SK-N-SH (cell line): Measurements from ENCODE around the gene WWTR1. TPM values are rescaled to one million over a fixed set of nuclear protein-coding genes. Genes with fewer than 3 reads are reported as not detected.

Source experiments
- CTCF ChIA-PET: fragments of 300-600, 350-600 bp; formaldehyde crosslinking; extraction: SDS; loops from one replicate; lab custom pipeline; 2021; lab: Yijun Ruan, JAX
- POLR2A ChIA-PET: fragments of 350-600 bp; sonication (Branson Sonifier 250); formaldehyde crosslinking; extraction: SDS; loops from one replicate; lab custom pipeline; 2020; ENCODE audit warnings: antibody characterized with exemption, inconsistent platforms; lab: Yijun Ruan, JAX
- DNase-seq: peaks from one replicate; pipeline ENCODE4 v3.0.0; 2012
- H2AFZ ChIP-seq: fragments of 200-600 bp; sonication (generic); 2 replicates; pipeline ENCODE4 v1.8.1; 2016; ENCODE audit warnings: antibody characterized with exemption, mild to moderate bottlenecking, low read depth
- H3F3A ChIP-seq: fragments of 200-600 bp; sonication (generic); replicated peaks from 2 replicates; pipeline ENCODE3; 2016; ENCODE audit warnings: antibody characterized with exemption, mild to moderate bottlenecking; ENCODE audit not compliant: insufficient read depth
- H3K27ac ChIP-seq, 2 experiments: fragments of 200-500 bp in 1 of 2; fragments of 200-600 bp in 1 of 2; sonication (Bioruptor generic) in 1 of 2; sonication (generic), shearing (Covaris generic) in 1 of 2; 2 replicates each; pipeline versions ENCODE4 v1.5.1 to v1.6.1; 2014 to 2016; ENCODE audit warnings: low read depth in 2 of 2, inconsistent platforms in 1 of 2, low read length in 1 of 2, mild to moderate bottlenecking in 1 of 2, mixed read lengths in 1 of 2
- H3K27me3 ChIP-seq: fragments of 200-600 bp; sonication (generic), shearing (Covaris generic); 2 replicates; pipeline ENCODE4 v1.6.1; 2016; ENCODE audit warnings: mixed run types; ENCODE audit not compliant: insufficient read depth
- H3K36me3 ChIP-seq, 2 experiments: fragments of 200-500 bp in 1 of 2; fragments of 200-600 bp in 1 of 2; sonication (Bioruptor generic) in 1 of 2; sonication (generic) in 1 of 2; replicated peaks in 1 of 2; 2 replicates each; pipeline versions ENCODE3 to v1.5.1; 2014 to 2016; ENCODE audit warnings: low read length in 1 of 2, mild to moderate bottlenecking in 1 of 2; ENCODE audit not compliant: insufficient read depth in 2 of 2, control insufficient read depth in 1 of 2
- H3K4me1 ChIP-seq, 2 experiments: fragments of 200-500 bp in 1 of 2; fragments of 200-600 bp in 1 of 2; sonication (Bioruptor generic) in 1 of 2; sonication (generic), shearing (Covaris generic) in 1 of 2; 2 replicates each; pipeline versions ENCODE4 v1.5.1 to v1.6.1; 2014 to 2016; ENCODE audit warnings: low read depth in 1 of 2, low read length in 1 of 2, mixed run types in 1 of 2; ENCODE audit not compliant: insufficient read depth in 2 of 2, control insufficient read depth in 1 of 2
- H3K4me2 ChIP-seq: fragments of 200-600 bp; sonication (generic), shearing (Covaris generic); 2 replicates; pipeline ENCODE4 v1.6.1; 2017; ENCODE audit warnings: mixed run types
- H3K4me3 ChIP-seq, 2 experiments: fragments of 200-500 bp in 1 of 2; fragments of 200-600 bp in 1 of 2; sonication (Bioruptor generic) in 1 of 2; sonication (generic), shearing (Covaris generic) in 1 of 2; 2 replicates each; pipeline versions ENCODE4 v1.5.1 to v1.8.1; 2014 to 2016; ENCODE audit warnings: low read depth in 2 of 2, inconsistent platforms in 1 of 2, low read length in 1 of 2, mild to moderate bottlenecking in 1 of 2, mixed read lengths in 1 of 2, moderate library complexity in 1 of 2
- H3K79me2 ChIP-seq: fragments of 200-600 bp; sonication (generic); 2 replicates; pipeline ENCODE4 v1.8.1; 2017; ENCODE audit warnings: mild to moderate bottlenecking; ENCODE audit not compliant: insufficient read depth
- H3K9ac ChIP-seq: fragments of 200-600 bp; sonication (generic); 2 replicates; pipeline ENCODE4 v1.6.1; 2017; ENCODE audit warnings: mixed run types
- H3K9me2 ChIP-seq: fragments of 200-600 bp; sonication (generic); 2 replicates; pipeline ENCODE4 v1.6.1; 2017; ENCODE audit warnings: mixed run types
- H3K9me3 ChIP-seq: fragments of 200-600 bp; sonication (generic); 2 replicates; pipeline ENCODE4 v1.6.1; 2017; ENCODE audit warnings: mixed run types, mild to moderate bottlenecking, moderate library complexity
- H4K20me1 ChIP-seq: fragments of 200-600 bp; sonication (generic); 2 replicates; pipeline ENCODE4 v1.6.1; 2017; ENCODE audit warnings: mild to moderate bottlenecking, mixed run types; ENCODE audit not compliant: insufficient read depth
- ELF1 ChIP-seq: IDR thresholded peaks from 2 replicates; pipeline ENCODE4 v1.4.0; 2012
- FOSL2 ChIP-seq: IDR thresholded peaks from 2 replicates; pipeline ENCODE4 v1.4.0; 2012; ENCODE audit warnings: low read depth, mild to moderate bottlenecking, moderate library complexity, borderline replicate concordance
- GATA2 ChIP-seq: sonication (generic); formaldehyde crosslinking; IDR thresholded peaks from 2 replicates; pipeline ENCODE4 v1.5.0; 2020; ENCODE audit warnings: mild to moderate bottlenecking, missing genetic modification reagents
- MAX ChIP-seq: IDR thresholded peaks from 2 replicates; pipeline ENCODE4 v1.4.0; 2012; ENCODE audit warnings: low read depth
- MEF2A ChIP-seq: IDR thresholded peaks from 2 replicates; pipeline ENCODE4 v1.4.0; 2012; ENCODE audit warnings: low read depth, borderline replicate concordance
- NFIC ChIP-seq: IDR thresholded peaks from 2 replicates; pipeline ENCODE4 v1.4.0; 2012; ENCODE audit warnings: borderline replicate concordance
- NRF1 ChIP-seq: IDR thresholded peaks from 2 replicates; pipeline ENCODE4 v1.6.1; 2012; ENCODE audit warnings: low read depth, mild to moderate bottlenecking, low read length
- POLR2AphosphoS5 ChIP-seq: IDR thresholded peaks from 2 replicates; pipeline ENCODE4 v1.6.1; 2012; ENCODE audit warnings: low read depth, low read length
- RCOR1 ChIP-seq: fragments of 150-350 bp; IDR thresholded peaks from 2 replicates; pipeline ENCODE4 v1.6.1; 2017; ENCODE audit warnings: antibody characterized with exemption, low read length
- RFX5 ChIP-seq: IDR thresholded peaks from 2 replicates; pipeline ENCODE4 v1.6.1; 2012; ENCODE audit warnings: mild to moderate bottlenecking, improper control_type of control experiment, low read length
- SIN3A ChIP-seq: IDR thresholded peaks from 2 replicates; pipeline ENCODE4 v1.6.1; 2012; ENCODE audit warnings: low read depth, mild to moderate bottlenecking, low read length, moderate library complexity, borderline replicate concordance
- SMC3 ChIP-seq: IDR thresholded peaks from 2 replicates; pipeline ENCODE4 v1.6.1; 2012; ENCODE audit warnings: low read depth, low read length, improper control_type of control experiment
- TAF1 ChIP-seq: IDR thresholded peaks from 2 replicates; pipeline ENCODE4 v1.6.1; 2012; ENCODE audit warnings: low read depth, mild to moderate bottlenecking, low read length, moderate library complexity, borderline replicate concordance
- TEAD4 ChIP-seq: IDR thresholded peaks from 2 replicates; pipeline ENCODE4 v1.4.0; 2012; ENCODE audit warnings: mild to moderate bottlenecking, borderline replicate concordance; ENCODE audit not compliant: insufficient read depth
- USF2 ChIP-seq: fragments of 150-350 bp; IDR thresholded peaks from 2 replicates; pipeline ENCODE4 v1.6.1; 2017; ENCODE audit warnings: antibody characterized with exemption, low read length, low read depth, borderline replicate concordance
- YY1 ChIP-seq: IDR thresholded peaks from 2 replicates; pipeline ENCODE4 v1.4.0; 2012; ENCODE audit warnings: low read depth, mild to moderate bottlenecking
- WGBS: methylation state at CpG from one replicate; pipeline ENCODE4 v1.1.6; 2017; ENCODE audit warnings: low lambda C conversion rate; 5-methylcytosine and 5-hydroxymethylcytosine counted together
- polyA plus RNA-seq, 3 experiments: library from polyadenylated mRNA; depleted of rRNA; stranded (reverse); fragments of >200 nt; gene quantifications; 2 replicates each; pipeline ENCODE4 v1.2.3, GENCODE V29; 2012
- TF ChIP-seq, protein P1 (sequence below): IDR thresholded peaks from 2 replicates; pipeline ENCODE4 v1.6.1; 2012; ENCODE audit warnings: mild to moderate bottlenecking, low read depth, low read length, moderate library complexity

WWTR1 gene
- polyA plus RNA-seq, 1 of the 3 experiments (the other 2 are of a cell fraction): 60.6 TPM

GRCh38 chr3:149706905-149707304 is 49.1 kb upstream of the WWTR1 start:
- Histone ChIP-seq H3K4me1 (peaks cover 2 to 9% of the 10 kb centered on the region in 2 experiments; a peak in 2 of 4 replicates), H3K79me2 (no peaks in the 10 kb centered on the region), H4K20me1 (no peaks in the 10 kb centered on the region), H3K27me3 (no peaks in the 10 kb centered on the region), H3K36me3 (no peaks in the 10 kb centered on the region), H2AFZ (no peak overlapping the region), H3K9me2 (no peaks in the 10 kb centered on the region), H3F3A (peaks cover 10% of the 10 kb centered on the region), H3K9ac (no peak overlapping the region), H3K9me3 (no peaks in the 10 kb centered on the region), H3K4me2 (no peak overlapping the region), H3K27ac (no peak overlapping the region), H3K4me3 (no peak overlapping the region)
- POLR2A ChIA-PET: no interaction called here
- CTCF ChIA-PET: interaction anchor here (1.2 to 1.7 kb wide), 2 partner anchors 11 to 65 kb away, joined by 4 to 11 read pairs; no protein-coding TSS in a partner anchor
- WGBS: 97% methylated on average over 3 of the region's 3 CpGs
- TF ChIP-seq POLR2AphosphoS5 (no peak), FOSL2 (no peak), ELF1 (no peak), TEAD4 (no peak), MEF2A (no peak), NRF1 (no peak), MAX (no peak), YY1 (no peak), USF2 (no peak), TAF1 (no peak), GATA2 (no peak)
- TF ChIP-seq, protein P1, sequence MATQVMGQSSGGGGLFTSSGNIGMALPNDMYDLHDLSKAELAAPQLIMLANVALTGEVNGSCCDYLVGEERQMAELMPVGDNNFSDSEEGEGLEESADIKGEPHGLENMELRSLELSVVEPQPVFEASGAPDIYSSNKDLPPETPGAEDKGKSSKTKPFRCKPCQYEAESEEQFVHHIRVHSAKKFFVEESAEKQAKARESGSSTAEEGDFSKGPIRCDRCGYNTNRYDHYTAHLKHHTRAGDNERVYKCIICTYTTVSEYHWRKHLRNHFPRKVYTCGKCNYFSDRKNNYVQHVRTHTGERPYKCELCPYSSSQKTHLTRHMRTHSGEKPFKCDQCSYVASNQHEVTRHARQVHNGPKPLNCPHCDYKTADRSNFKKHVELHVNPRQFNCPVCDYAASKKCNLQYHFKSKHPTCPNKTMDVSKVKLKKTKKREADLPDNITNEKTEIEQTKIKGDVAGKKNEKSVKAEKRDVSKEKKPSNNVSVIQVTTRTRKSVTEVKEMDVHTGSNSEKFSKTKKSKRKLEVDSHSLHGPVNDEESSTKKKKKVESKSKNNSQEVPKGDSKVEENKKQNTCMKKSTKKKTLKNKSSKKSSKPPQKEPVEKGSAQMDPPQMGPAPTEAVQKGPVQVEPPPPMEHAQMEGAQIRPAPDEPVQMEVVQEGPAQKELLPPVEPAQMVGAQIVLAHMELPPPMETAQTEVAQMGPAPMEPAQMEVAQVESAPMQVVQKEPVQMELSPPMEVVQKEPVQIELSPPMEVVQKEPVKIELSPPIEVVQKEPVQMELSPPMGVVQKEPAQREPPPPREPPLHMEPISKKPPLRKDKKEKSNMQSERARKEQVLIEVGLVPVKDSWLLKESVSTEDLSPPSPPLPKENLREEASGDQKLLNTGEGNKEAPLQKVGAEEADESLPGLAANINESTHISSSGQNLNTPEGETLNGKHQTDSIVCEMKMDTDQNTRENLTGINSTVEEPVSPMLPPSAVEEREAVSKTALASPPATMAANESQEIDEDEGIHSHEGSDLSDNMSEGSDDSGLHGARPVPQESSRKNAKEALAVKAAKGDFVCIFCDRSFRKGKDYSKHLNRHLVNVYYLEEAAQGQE: no peak
- DNase-seq: no peak

GRCh38 chr3:149705416-149705815 is 47.6 kb upstream of the WWTR1 start:
- Histone ChIP-seq H3K4me1 (peaks cover 2 to 9% of the 10 kb centered on the region in 2 experiments; a peak in 2 of 4 replicates), H3K9ac (no peak overlapping the region), H3K27me3 (no peaks in the 10 kb centered on the region), H4K20me1 (no peaks in the 10 kb centered on the region), H2AFZ (0 out of 2 replicates have a peak overlapping the region, but pooled peaks have one; percentile 4), H3K9me2 (no peaks in the 10 kb centered on the region), H3K36me3 (no peaks in the 10 kb centered on the region), H3K4me3 (no peak overlapping the region), H3K9me3 (no peaks in the 10 kb centered on the region), H3K4me2 (no peak overlapping the region), H3K79me2 (no peaks in the 10 kb centered on the region), H3K27ac (no peak overlapping the region), H3F3A (peaks cover 10% of the 10 kb centered on the region)
- TF ChIP-seq SIN3A (no peak), TEAD4 (no peak), NFIC (no peak), RCOR1 (no peak), USF2 (no peak), SMC3 (no peak), RFX5 (no peak)
- TF ChIP-seq, protein P1: no peak
- POLR2A ChIA-PET: no interaction called here
- CTCF ChIA-PET: interaction anchor here (1.3 to 3.8 kb wide), 3 partner anchors 12 to 194 kb away, joined by 3 to 23 read pairs (median 3); no protein-coding TSS in a partner anchor
- DNase-seq: no peak
